NB4 (cell line): ENCODE measurements around the gene LYRM2.

Experiments
- MAX ChIP-seq: IDR thresholded peaks from 2 replicates; pipeline ENCODE4 v1.6.1; 2011; ENCODE audit warnings: low read depth, low read length
- TF ChIP-seq, protein P1 (sequence below): IDR thresholded peaks from one replicate; pipeline ENCODE4 v1.5.1; 2012; ENCODE audit warnings: low read depth, low read length

GRCh38 chr6:89539779-89540178, 98.8 kb downstream of the LYRM2 start:
- TF ChIP-seq, protein P1, sequence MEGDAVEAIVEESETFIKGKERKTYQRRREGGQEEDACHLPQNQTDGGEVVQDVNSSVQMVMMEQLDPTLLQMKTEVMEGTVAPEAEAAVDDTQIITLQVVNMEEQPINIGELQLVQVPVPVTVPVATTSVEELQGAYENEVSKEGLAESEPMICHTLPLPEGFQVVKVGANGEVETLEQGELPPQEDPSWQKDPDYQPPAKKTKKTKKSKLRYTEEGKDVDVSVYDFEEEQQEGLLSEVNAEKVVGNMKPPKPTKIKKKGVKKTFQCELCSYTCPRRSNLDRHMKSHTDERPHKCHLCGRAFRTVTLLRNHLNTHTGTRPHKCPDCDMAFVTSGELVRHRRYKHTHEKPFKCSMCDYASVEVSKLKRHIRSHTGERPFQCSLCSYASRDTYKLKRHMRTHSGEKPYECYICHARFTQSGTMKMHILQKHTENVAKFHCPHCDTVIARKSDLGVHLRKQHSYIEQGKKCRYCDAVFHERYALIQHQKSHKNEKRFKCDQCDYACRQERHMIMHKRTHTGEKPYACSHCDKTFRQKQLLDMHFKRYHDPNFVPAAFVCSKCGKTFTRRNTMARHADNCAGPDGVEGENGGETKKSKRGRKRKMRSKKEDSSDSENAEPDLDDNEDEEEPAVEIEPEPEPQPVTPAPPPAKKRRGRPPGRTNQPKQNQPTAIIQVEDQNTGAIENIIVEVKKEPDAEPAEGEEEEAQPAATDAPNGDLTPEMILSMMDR: no peak
- TF ChIP-seq MAX: no peak
